A549 treated with Mapracorat at 1 μM for 4 hours (cell line): ENCODE results near the gene DENND6A. TPM values are rescaled to one million over a fixed set of nuclear protein-coding genes. Genes with fewer than 3 reads are reported as not detected.

Source experiments
- total RNA-seq: library from RNA; stranded (reverse); fragments of 200-300 nt; extraction: Qiagen RNA extraction; gene quantifications from 5 replicates; pipeline ENCODE4 v1.2.3, GENCODE V29; 2022

DENND6A gene
- 5.6 to 9.0 TPM (median 7.0 TPM) in 5 replicates for total RNA-seq

GRCh38 chr3:57692396-57693147 is at the start of gene DENND6A:
Gene DENND6A, minus strand, starts transcription at chr3:57693077. Its CDS starts 59 bp downstream, at chr3:57693018.

GRCh38 chr3:57597127-57597923 is 95.6 kb downstream of the DENND6A start, which contains the start of gene ARF4:
Gene ARF4, minus strand, starts transcription at chr3:57597344. Its CDS starts 204 bp downstream, at chr3:57597140.

Other genes with a start within 250 kb of the DENND6A start
- gene DNAH12, start 148.7 kb downstream of the DENND6A start, total RNA-seq = 0.02 to 0.09 TPM (median 0.03 TPM) in 4 of 5 replicates, not detected in the other
- 12.7 to 17.9 TPM (median 15.2 TPM) in 5 replicates for gene PDE12, start 136.8 kb downstream of the DENND6A start, total RNA-seq
- 158 to 171 TPM (median 162 TPM) in 5 replicates for gene ARF4, start 95.7 kb downstream of the DENND6A start, total RNA-seq
- 18.8 to 28.9 TPM (median 23.4 TPM) in 5 replicates for gene SLMAP, start 63.2 kb upstream of the DENND6A start, total RNA-seq